DMS79 (cell line): ENCODE results near the gene BCKDHA.
"Not testable (repeated sequence)": the region's sequence is repeated elsewhere in the genome, so short reads cannot be mapped to it uniquely, and the experiment has no call there.

Experiments
- DNase-seq: peaks from one replicate; lab custom pipeline; 2025; lab: John Stamatoyannopoulos, UW

Gene BCKDHA

GRCh38 chr19:41405776-41406175 is 8.2 kb downstream of the BCKDHA start:
- no peak for DNase-seq

- peak; percentile 69 for DNase-seq
Observed at GRCh38 chr19:41407271-41407670, 9.7 kb downstream of the BCKDHA start.

- no peak for DNase-seq
Observed at GRCh38 chr19:41408256-41408655, 10.6 kb downstream of the BCKDHA start.

GRCh38 chr19:41408846-41409245 is 11.2 kb downstream of the BCKDHA start:
- DNase-seq, result not testable (repeated sequence)

- DNase-seq, result no peak
Observed at GRCh38 chr19:41409288-41409687, 11.7 kb downstream of the BCKDHA start.

- no peak for DNase-seq
Observed at GRCh38 chr19:41410336-41411054, 12.9 kb downstream of the BCKDHA start.

- no peak for DNase-seq
Observed at GRCh38 chr19:41411100-41411967, 13.7 kb downstream of the BCKDHA start.

GRCh38 chr19:41411968-41412265 is 14.3 kb downstream of the BCKDHA start:
- DNase-seq, result no peak

GRCh38 chr19:41412953-41413352 is 15.3 kb downstream of the BCKDHA start:
- no peak for DNase-seq

GRCh38 chr19:41413947-41414346 is 16.3 kb downstream of the BCKDHA start:
- no peak for DNase-seq

- DNase-seq, result no peak
Observed at GRCh38 chr19:41414461-41414860, 16.8 kb downstream of the BCKDHA start.

GRCh38 chr19:41415154-41415571 is 17.5 kb downstream of the BCKDHA start:
- peak; percentile 99 for DNase-seq

GRCh38 chr19:41416194-41416674 is 18.6 kb downstream of the BCKDHA start:
- DNase-seq, result no peak

- DNase-seq, result no peak
Observed at GRCh38 chr19:41420101-41420880, 22.7 kb downstream of the BCKDHA start.

- peak; percentile 43 for DNase-seq
Observed at GRCh38 chr19:41421314-41421713, 23.7 kb downstream of the BCKDHA start.

- DNase-seq, result no peak
Observed at GRCh38 chr19:41421973-41422372, 24.4 kb downstream of the BCKDHA start.

GRCh38 chr19:41422456-41422855 is 24.8 kb downstream of the BCKDHA start:
- no peak for DNase-seq

- DNase-seq, result no peak
Observed at GRCh38 chr19:41422955-41423354, 25.3 kb downstream of the BCKDHA start.

- no peak for DNase-seq
Observed at GRCh38 chr19:41424335-41425173, 26.9 kb downstream of the BCKDHA start.

- DNase-seq, result no peak
Observed at GRCh38 chr19:41425174-41426115, 27.8 kb downstream of the BCKDHA start.
